Fibroblast of skin of right biceps (primary cell): ENCODE data around the gene GLP2R.

ENCODE experiments used
- DNase-seq: peaks from one replicate; pipeline ENCODE4 v3.0.0-alpha.2; 2013

Gene GLP2R

DNA sequence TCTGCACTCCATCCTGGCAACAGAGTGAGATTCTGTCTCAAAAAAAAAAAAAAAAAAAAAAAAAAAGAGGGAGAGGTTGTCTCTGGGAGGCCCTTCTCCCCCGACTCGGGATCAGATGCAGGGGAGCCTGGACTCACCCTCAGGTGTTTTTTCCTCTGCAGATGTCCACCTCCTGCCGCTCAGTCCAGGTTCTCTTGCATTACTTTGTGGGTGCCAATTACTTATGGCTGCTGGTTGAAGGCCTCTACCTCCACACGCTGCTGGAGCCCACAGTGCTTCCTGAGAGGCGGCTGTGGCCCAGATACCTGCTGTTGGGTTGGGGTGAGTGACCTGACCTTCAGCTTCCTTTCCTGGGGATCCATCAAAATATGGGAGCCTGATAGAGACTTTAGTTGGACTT, 34.1 kb downstream of the GLP2R start:
- no peak for DNase-seq

DNA sequence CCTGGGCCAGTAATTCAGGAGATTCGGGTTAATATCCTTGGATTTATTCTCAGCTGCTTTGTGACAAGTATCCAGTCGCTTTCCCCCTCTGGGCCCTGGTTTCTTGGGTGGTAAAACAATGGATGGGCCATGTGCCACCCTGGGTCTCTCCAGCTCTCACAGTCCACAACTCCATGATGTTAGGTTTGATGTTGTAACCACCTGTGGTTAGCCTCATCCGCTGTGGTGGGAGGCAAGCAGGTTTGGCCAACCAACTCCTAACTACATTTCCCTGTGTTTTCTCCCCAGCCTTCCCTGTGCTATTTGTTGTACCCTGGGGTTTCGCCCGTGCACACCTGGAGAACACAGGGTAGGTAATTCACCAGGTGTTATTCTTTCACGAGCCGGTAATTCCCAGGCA, 35.1 kb downstream of the GLP2R start:
- no peak for DNase-seq

DNA sequence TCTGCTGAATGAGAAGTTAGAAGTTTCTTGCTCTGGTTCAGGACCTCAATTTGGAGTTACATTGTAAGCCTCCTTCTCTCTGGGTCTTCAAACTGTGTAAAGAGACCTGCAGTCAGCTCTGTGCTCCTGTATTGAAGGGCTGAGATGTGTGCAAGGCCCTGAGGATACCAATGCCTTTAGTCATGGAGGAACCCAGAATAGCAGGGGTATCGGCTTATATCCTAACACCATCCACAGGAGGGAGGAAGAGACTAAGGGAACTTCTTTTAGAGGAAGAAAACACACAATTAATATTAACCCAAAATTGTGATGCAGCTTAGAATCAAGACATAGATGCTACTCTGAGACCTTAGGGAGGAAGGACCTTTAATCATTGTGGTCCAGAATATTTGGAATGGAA, 36.5 kb downstream of the GLP2R start:
- no peak for DNase-seq

DNA sequence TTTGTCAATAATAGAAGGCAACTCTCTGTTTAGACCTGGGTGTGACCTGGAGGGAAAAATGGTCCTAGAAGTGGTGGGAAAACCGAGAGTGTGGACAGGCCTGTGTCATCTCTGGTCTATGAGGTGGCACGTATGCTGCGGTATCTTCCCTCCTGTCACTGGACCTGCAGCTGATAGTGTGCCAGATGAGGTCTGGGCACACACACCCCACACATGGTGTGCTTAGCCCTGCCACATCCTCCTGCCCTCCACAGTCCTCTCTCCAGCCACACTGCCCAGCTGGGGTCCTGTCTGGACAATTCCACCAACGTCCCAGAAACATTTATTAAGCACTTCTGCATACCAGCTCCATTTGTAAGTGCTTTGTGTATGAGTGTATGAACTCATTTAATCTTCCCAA, 37.2 kb downstream of the GLP2R start:
- no peak for DNase-seq

DNA sequence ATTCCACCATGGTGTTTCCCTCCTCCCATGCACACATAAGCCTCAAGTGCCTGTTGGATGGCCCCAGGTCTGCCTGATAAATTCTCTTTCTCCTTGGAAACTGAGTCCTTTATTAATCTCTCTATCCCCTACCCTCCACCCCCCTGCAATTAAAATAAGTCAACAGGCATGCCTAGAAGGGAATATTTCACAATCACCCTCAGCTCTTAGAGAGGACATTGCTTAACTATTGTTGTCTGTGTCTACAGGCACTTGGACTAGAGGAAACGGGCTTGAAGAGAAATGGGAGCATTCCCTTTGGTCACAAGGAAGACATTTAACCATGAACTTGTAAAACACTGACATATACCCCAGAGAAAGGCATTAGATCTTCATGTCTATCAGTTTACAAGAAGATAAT, 39.9 kb downstream of the GLP2R start:
- no peak for DNase-seq

DNA sequence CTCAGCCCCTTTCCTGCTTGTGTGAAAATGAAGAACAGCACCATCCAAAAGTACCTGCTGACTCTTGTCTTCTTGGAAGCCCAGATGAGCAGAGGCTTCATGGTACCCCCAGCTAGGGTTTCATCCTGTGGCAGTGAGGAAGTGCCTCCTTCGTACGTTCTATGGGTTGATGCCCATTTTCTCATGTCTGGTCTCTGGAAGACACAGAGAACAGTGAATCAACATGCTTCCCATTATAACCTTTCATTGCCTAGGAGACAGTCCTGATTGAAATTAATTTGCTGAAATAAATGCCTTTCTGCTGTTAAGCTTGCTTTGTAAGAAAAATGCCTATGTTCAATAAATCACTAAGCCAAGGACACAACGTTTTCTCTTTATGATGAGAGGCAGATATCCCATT, 42.8 kb downstream of the GLP2R start:
- DNase-seq = no peak

DNA sequence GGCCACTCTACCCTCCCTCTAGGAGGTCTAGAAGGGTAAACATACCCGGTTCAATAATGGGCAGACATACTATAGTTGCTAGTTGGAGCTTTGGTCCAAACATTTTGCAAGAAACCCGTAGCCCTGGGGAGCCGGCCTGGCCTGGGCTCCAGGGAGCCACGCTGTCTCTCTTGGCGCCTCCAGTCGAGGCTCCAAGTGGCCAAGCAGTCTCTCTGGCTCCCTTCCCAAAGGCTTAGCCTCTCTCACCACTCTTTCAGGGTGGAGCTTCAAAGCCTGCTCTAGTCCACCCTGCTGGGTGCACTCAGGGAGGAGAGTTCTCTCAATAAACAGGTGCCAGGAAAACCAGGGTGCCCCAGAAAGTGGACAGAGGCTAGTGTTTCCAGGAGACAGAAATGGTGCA, 47.1 kb downstream of the GLP2R start:
- no peak for DNase-seq

DNA sequence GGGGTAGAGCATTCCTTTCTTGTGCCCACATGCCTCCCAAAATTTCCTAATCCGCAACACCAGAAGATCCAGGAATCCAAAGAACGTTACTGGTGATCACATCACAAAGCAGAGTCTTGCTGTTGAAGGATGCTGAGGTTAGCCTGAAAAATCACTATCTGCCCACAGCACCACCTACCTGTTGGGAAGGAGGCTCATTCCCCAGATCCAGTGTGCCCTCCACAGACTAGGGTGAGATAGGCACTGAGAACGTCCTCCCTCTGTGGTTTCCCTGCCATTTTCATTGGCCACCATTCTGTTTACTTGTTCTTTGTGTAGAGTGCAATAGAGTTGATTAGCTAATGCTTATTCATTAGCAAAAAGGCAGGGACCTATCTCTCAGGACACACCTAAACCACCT, 49.0 kb downstream of the GLP2R start:
- DNase-seq = no peak

DNA sequence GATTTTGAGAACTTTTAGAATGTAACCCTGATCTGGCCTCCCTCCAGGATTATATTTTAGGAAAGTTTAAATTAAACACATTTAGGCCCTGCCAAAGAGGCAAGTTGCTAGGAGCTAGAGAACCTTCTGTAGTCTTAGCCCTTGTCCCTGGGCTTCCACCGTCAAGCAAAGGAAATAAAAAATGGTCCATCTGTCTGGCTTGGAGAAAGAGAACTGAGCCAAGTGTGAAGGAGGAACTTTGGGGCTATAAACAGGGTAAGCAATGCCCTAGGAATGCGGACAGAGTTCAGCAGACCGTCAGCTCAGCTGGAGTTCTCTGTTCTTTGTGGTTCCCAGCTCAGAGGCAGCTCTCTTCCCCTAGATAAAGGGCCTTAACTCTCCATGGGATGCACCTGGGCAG, 49.7 kb downstream of the GLP2R start:
- peak; percentile 55 for DNase-seq

DNA sequence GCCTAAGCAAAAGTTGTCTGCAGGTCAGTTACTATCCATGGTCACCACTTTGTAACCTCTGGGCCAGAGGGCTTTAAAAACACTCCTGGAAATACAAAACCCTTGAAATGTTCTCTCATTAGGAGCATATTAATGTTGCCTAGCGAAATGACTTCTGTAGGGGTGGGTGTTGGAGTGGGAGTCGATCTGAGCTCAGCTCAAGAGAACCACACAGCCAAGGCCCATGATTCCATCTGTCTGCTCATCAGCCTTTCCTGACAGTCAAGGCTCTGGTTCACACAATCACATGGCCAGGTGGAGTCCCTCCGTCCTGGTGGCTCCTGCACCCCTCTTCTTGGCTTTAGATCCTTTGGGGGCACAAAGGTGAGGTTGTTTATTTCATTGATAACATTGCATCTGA, 52.6 kb downstream of the GLP2R start:
- DNase-seq = no peak

DNA sequence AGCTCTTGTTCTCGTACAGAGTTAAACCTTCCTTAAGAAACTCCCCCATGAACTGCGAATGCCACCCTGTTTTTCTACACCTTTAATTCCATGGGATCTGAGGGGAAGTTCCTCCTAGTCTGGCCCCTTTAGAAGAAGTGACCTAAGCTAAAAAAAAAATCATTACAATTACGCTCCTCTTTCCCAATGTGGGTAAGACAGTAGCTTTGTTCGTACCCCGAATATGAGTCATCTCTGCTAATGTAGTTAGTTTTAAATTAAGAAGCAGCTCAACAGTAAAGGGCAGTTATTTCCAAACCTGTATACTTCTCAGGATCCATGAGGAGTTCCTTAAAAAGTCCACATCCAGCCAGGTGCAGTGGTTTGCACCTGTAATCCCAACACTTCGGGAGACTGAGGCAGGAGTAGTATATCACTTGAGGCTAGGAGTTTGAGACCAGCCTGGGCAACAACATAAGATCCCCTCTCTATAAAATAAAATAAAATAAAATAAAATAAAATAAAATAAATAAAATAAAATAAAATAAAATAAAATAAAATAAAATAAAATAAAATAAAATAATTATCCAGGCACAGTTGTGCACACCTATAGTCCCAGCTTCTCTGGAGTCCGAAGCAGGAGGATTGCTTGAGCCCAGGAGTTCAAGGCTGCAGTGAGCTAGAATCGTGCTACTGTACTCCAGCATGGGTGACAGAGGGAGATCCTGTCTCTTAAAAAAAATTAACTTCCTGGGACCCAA, 53.2 kb downstream of the GLP2R start:
- peak; percentile 59 for DNase-seq

DNA sequence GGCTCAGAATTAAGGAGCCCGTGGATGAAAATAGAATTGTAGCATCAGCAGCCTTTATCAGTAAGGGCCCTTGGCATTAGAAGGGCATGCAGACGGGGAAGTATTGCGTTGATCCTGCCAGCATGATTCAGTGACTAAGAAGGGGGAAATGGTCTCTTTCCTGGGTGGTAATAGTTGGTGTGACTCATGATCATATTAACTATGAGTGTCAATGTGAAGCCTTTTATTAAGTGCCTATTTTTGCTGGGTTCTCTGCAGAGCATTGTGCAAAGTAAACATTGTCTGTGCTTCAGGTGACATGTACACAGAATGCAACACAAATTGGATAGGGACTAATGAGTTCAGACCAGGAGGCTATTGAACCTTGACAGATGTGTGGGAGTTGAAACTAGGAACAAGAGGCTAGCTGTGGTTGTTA, 54.9 kb downstream of the GLP2R start:
- DNase-seq = peak; percentile 57

DNA sequence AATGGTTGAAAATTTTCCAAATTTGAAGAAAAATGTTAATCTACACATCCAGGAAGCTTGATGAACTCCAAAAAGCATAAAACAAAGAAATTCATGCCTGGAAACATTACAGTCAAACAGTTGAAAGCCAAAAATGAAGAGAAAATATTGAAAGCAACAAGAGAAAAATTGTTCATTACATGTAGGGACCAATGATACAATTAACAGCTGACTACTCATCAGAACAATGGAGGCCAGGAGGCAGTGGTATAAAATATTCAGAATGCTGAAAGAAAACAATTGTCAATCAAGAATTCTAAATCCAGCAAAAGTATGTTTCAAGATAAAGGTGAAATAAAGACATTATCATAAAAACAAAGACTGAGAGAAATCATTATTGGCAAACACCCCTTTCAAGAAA, 57.7 kb downstream of the GLP2R start:
- no peak for DNase-seq

DNA sequence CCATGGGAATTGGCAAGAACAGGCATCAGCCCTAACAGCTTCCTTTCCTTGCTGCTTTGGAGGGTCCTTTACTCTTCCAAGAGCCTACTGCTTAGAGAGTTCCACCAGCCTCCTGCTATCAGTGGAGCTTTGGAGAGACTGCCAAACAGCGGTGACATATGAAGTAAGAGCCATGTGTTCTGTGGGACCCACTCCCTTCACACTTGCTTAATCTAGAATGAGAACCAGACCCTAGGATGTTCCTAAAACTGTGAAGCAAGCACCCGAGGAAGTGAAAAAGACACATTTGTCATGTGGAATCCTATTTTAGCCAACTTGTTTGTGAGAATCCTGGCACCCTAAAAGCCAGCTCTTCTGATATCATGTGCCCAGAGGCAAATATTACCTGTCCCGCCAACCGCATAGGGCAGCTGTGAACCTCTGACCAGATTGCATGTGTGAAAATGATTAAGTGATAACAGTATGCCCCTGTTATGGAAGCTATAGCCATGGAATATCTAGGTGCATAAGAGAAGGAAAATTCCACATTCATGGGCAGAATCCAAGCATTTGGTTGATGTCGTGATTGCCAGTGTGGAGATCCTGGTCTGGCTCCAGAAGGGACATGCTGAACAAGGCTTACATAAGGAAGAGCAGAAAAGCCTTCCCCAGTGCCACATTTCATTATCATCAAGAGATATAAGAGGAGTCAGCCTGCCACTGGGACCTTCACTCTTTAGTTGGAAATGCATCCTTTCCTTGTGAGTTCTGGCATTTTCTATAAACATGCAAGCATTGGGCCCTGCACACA, 60.6 kb downstream of the GLP2R start:
- no peak for DNase-seq

DNA sequence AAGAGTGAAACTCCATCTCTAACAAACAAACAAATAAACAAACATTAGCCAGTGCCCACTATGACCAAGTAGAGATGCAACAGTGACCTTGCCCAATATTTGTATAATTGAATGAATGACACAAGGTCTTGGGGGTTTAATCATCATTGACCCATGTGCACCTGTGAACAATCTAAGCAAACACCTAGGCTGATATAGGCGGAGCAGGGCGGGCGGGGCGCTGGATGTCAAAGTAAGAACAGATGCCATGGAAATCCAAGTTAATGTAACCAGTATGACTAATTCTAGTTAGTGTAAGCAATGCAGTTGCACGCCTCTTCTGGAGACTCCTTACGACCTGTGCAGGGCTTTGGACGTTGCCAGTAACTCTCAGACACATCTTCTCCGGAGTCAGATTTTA, 61.8 kb downstream of the GLP2R start:
- no peak for DNase-seq

DNA sequence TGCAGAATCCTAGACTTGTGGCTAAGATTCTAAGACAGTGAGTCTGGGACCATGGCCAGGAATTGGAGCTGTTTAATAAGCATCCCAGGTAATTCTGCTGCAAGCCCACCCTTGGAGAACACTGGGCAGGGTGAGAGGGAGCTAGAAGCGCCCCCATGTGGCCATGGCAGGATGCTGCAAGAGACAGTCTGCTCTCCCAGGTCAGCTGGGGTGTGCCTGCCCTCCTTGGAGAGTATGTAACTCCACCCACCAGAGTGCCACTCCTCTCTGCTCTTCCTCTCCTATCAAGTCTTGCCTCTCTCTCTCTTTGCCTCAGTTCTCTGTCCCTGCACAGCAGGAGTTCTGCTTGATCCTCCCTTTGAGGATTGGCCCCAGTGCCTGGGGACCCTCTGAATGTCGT, 64.4 kb downstream of the GLP2R start:
- no peak for DNase-seq

DNA sequence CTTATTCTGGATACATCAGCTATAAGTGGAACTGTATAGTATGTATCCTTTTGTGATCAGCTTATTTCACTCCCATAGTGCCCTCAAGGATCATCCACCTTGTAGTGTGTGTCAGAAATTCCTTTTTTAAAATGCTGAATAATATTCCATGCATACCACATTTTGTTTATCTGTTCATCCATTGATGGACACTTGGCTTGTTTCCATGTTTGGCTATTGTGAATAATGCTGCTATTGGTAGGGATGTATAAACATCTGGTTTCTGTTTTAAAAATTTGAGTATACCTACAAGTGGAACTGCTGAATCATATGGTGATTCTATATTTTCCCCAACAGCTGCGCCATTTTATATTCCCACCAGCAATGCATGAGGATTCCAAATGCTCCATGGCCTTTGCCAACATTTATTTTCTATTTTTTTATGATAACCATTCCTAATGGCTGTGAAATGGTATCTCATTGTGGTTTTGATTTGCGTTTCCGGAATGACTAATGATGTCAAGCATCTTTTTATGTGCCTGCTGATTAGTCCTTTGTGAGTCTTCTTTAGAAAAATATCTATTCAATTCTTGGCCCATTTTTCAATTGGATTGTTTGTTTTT, 67.8 kb downstream of the GLP2R start:
- DNase-seq = peak; percentile 81

DNA sequence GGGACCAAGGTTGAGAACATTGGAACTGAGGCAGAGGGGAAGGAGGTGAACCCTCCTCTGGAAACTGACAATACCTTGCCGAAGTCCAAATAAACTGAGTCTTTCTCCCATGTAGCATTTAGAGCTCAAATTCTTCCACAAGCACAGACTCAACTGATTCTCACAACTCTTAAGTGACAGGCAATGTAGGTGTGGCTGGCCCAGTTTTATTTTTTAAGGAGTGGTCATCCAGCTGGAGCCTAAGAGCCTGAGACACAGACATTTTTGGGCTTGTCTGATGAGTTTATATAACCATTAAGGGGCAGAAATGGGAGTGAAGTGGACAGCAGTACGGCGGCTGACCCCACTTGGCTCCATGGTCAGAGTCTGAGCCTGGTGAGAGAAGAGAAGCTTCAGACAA, 68.5 kb downstream of the GLP2R start:
- DNase-seq = no peak

DNA sequence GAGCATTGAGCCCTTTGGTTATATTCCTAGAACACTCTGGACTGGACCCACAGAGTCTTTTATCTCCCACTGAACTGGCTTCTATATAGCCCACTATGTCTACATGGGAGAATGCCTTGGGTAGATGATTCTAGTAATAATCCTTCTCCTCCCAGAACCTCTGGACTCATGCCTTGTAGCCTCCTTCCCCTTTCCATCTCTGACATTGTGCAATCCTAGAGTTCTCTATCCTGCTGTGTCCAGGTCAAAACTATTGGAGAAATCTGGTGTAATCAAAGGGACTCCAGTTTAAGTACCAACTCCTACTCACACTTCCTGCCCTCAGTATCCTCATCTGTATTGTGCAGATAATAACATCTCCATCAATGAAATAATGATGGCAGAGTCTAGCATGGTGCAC, 70.2 kb downstream of the GLP2R start:
- DNase-seq = no peak

DNA sequence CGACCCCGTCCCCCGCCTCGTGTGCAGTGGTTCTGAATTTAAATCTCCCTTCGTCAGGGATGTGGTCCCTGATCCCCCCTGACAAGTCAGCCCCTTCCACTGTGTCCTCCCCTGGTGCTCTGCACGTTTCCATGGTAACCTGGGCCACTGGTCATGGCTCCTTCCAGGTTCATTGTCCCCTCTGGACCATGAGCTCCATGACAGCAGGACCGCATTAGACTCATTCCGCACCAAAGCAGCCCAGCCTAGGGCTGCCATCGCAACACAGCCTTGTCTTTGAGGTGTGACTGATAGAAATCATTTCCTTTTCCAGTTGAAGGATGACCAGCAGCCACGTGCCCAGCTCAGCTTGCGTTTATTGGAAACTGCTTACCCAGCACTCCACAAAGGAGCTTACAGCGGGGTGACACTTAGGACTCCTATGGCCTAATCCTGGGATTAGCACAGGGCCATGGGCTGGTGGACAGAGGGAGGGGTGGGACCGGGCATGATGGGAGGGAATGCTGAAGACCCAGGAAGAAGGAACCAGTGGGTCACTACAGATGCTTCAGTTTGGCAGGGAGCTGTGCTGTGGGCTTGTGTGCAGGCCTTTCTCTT, 71.7 kb downstream of the GLP2R start:
- DNase-seq = no peak

DNA sequence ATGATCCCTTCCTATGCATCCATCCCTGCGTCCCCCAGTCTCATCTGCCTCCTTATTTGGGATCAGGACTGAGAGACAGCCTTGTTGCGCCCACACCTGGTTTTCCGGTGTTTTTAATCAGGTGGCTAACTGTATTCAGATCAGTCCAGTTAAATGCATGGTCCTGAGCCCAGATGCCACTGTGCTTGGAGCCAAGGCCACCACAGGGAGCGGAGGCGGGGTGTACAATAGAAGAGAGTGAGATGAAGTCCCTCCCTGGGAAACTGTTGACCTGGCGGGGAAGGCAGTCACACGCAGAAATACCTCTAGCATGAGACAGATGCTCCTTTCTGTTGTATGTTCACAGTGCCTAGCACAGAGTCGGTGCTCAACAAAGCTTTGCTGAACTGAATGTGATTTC, 73.1 kb downstream of the GLP2R start:
- no peak for DNase-seq

DNA sequence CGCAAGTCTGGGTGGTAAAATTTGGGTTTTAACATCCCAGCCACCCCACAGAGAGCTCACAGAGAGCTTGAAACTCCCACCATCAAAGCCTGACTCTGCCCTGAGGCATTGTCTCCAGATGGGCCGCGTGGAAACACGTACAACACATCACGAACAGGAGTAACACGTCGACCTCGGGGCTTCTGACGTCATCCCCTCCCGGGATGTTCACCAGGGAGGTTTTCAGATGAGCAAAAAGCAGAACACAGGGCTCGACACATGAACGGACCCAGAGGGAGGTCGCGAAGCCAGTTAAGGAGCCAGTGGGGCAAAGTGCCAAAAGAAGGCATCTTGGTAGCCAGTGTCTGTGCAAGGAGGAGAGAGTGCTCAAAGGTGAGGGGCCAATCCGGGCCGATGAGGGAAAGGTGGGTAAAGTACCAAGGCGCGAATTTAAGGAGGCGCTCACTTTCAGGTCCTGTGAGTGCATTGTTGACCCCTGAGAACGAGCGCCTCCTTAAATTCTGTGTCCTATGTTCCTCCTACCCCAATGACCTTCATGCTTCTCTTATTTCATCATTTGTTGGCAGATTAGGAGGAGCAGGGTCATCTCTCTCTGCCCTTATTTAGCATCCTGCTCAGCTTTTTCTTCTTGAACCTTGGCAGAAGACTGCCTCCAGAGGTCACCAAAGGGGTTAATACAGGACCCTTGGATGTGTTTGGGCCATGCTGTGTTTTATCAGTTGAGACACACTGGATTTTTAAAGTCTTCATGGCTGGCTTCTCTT, 73.7 kb downstream of the GLP2R start:
- DNase-seq = peak; percentile 26

DNA sequence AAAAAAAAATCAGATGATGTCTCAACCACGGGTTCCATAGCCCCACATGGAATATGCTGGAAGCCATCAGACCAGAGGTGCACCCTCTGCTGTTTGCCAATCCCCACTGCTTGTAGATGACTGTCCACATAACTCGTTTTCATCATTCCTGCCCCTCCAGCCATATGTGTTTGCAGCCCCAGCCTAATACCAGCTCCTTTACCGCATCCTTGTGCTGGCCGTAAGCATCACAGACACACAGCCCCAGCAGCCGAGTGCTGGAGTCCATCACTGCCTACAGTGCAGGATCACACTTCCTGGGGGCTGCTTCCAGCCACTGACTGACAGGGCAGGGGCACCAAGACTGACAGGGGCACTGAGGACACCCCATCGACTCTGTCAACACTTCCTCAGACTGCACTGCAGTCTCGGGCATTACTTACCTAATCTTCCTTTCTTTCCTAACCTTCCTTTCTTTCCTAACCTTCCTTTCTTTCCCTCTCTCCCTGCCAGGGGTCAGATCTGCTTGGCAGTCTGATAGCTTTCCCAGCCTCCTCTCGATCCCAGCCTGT, 74.4 kb downstream of the GLP2R start:
- peak; percentile 49 for DNase-seq
